HEK293 (cell line): ENCODE data around the gene KLF16.

Source experiments
- CTCF ChIA-PET: fragments of 350-600 bp; formaldehyde crosslinking; extraction: SDS; loops from one replicate; lab custom pipeline; 2021; ENCODE audit warnings: antibody characterized with exemption; lab: Yijun Ruan, JAX
- POLR2A ChIA-PET: fragments of 300-600 bp; formaldehyde crosslinking; extraction: SDS; loops from one replicate; lab custom pipeline; 2020; ENCODE audit warnings: antibody characterized with exemption, inconsistent platforms; lab: Yijun Ruan, JAX
- H3K27ac ChIP-seq: fragments of 200-500 bp; sonication (Bioruptor generic); 2 replicates; pipeline ENCODE4 v1.5.1; 2014; ENCODE audit warnings: low read depth, low read length, control low read depth, inconsistent platforms; ENCODE audit errors: extremely low read depth
- H3K36me3 ChIP-seq, 2 experiments: fragments of 200-500 bp in 1 of 2; sonication (Bioruptor generic) in 1 of 2; 1 replicate in 1 of 2; 2 replicates in 1 of 2; pipeline ENCODE4 v1.5.1; 2014 to 2017; ENCODE audit warnings: inconsistent platforms in 2 of 2, low read length in 2 of 2; ENCODE audit not compliant: control insufficient read depth in 2 of 2, insufficient read depth in 1 of 2
- H3K4me1 ChIP-seq: fragments of 200-500 bp; sonication (Bioruptor generic); 2 replicates; pipeline ENCODE4 v1.5.1; 2014; ENCODE audit warnings: mild to moderate bottlenecking, low read length, inconsistent platforms; ENCODE audit not compliant: control insufficient read depth, insufficient read depth
- H3K4me3 ChIP-seq: 2 replicates; pipeline ENCODE4 v1.5.1; 2011; ENCODE audit warnings: low read depth, mild to moderate bottlenecking, control low read depth, low read length, moderate library complexity
- H3K9me3 ChIP-seq: fragments of 200-500 bp; sonication (Bioruptor generic); 2 replicates; pipeline ENCODE4 v1.5.1; 2014; ENCODE audit warnings: low read depth, low read length, inconsistent platforms; ENCODE audit not compliant: control insufficient read depth, insufficient read depth
- GFI1B ChIP-seq: fragments of 450-650 bp; formaldehyde crosslinking; IDR thresholded peaks from 2 replicates; pipeline ENCODE4 v1.5.1; 2016; ENCODE audit warnings: missing biosample characterization, missing genetic modification characterization
- HOXD13 ChIP-seq: sonication (generic); formaldehyde crosslinking; IDR thresholded peaks from 2 replicates; pipeline ENCODE4 v1.8.0; 2022; ENCODE audit warnings: missing genetic modification reagents, borderline replicate concordance
- KLF1 ChIP-seq: fragments of 450-650 bp; formaldehyde crosslinking; IDR thresholded peaks from 2 replicates; pipeline ENCODE4 v1.5.1; 2016; ENCODE audit warnings: missing biosample characterization, missing genetic modification characterization
- SETDB1 ChIP-seq: IDR thresholded peaks from one replicate; pipeline ENCODE4 v1.6.1; 2017; ENCODE audit warnings: mild to moderate bottlenecking, low read length, moderate library complexity, mixed read lengths; ENCODE audit not compliant: insufficient read length
- SP2 ChIP-seq: fragments of 450-650 bp; formaldehyde crosslinking; IDR thresholded peaks from 2 replicates; pipeline ENCODE4 v1.5.1; 2016; ENCODE audit warnings: missing biosample characterization, missing genetic modification characterization
- ZFP69B ChIP-seq: fragments of 450-650 bp; formaldehyde crosslinking; IDR thresholded peaks from 2 replicates; pipeline ENCODE4 v1.5.1; 2016; ENCODE audit warnings: missing biosample characterization, missing genetic modification characterization
- ZNF112 ChIP-seq: fragments of 450-650 bp; formaldehyde crosslinking; IDR thresholded peaks from 2 replicates; pipeline ENCODE4 v1.5.0; 2017; ENCODE audit warnings: missing biosample characterization, missing genetic modification characterization
- ZNF121 ChIP-seq: fragments of 450-650 bp; formaldehyde crosslinking; IDR thresholded peaks from 2 replicates; pipeline ENCODE4 v1.5.1; 2016; ENCODE audit warnings: missing biosample characterization, missing genetic modification characterization
- ZNF2 ChIP-seq: fragments of 450-650 bp; formaldehyde crosslinking; IDR thresholded peaks from 2 replicates; pipeline ENCODE4 v1.5.1; 2016; ENCODE audit warnings: missing biosample characterization, missing genetic modification characterization
- ZNF223 ChIP-seq: fragments of 450-650 bp; formaldehyde crosslinking; IDR thresholded peaks from 2 replicates; pipeline ENCODE4 v1.5.1; 2016; ENCODE audit warnings: missing biosample characterization, missing genetic modification characterization
- ZNF302 ChIP-seq: fragments of 450-650 bp; formaldehyde crosslinking; IDR thresholded peaks from 2 replicates; pipeline ENCODE4 v1.5.1; 2016; ENCODE audit warnings: missing biosample characterization, missing genetic modification characterization, low read depth
- ZNF426 ChIP-seq: fragments of 450-650 bp; formaldehyde crosslinking; IDR thresholded peaks from 2 replicates; pipeline ENCODE4 v1.5.1; 2017; ENCODE audit warnings: missing biosample characterization, missing genetic modification characterization, mild to moderate bottlenecking, inconsistent platforms, moderate library complexity
- ZNF521 ChIP-seq: fragments of 450-650 bp; formaldehyde crosslinking; IDR thresholded peaks from 2 replicates; pipeline ENCODE4 v1.5.1; 2017; ENCODE audit warnings: missing biosample characterization, mild to moderate bottlenecking, missing genetic modification characterization
- ZNF560 ChIP-seq: fragments of 450-650 bp; formaldehyde crosslinking; IDR thresholded peaks from 2 replicates; pipeline ENCODE4 v1.5.1; 2017; ENCODE audit warnings: missing biosample characterization, missing genetic modification characterization, borderline replicate concordance
- ZNF596 ChIP-seq: fragments of 450-650 bp; IDR thresholded peaks from 2 replicates; pipeline ENCODE4 v1.5.0; 2018; ENCODE audit warnings: missing biosample characterization, mild to moderate bottlenecking, missing genetic modification characterization, moderate library complexity
- ZNF677 ChIP-seq: fragments of 450-650 bp; IDR thresholded peaks from 2 replicates; pipeline ENCODE4 v1.5.0; 2018; ENCODE audit warnings: missing biosample characterization, mild to moderate bottlenecking, missing genetic modification characterization, moderate library complexity
- ZNF707 ChIP-seq: fragments of 450-650 bp; formaldehyde crosslinking; IDR thresholded peaks from 2 replicates; pipeline ENCODE4 v1.5.1; 2016; ENCODE audit warnings: missing biosample characterization, missing genetic modification characterization
- ZXDB ChIP-seq: fragments of 450-650 bp; formaldehyde crosslinking; IDR thresholded peaks from 2 replicates; pipeline ENCODE4 v1.5.1; 2016; ENCODE audit warnings: missing biosample characterization, missing genetic modification characterization
- TF ChIP-seq, protein P1 (sequence below): fragments of 450-650 bp; formaldehyde crosslinking; IDR thresholded peaks from 2 replicates; pipeline ENCODE4 v1.5.1; 2016; ENCODE audit warnings: missing biosample characterization, missing genetic modification characterization
- TF ChIP-seq, protein P2 (sequence below): fragments of 450-650 bp; formaldehyde crosslinking; IDR thresholded peaks from 2 replicates; pipeline ENCODE4; 2016; ENCODE audit warnings: missing biosample characterization, missing genetic modification characterization
- TF ChIP-seq, protein P3 (sequence below): fragments of 450-650 bp; formaldehyde crosslinking; IDR thresholded peaks from 2 replicates; pipeline ENCODE4 v1.5.1; 2016; ENCODE audit warnings: missing biosample characterization, missing genetic modification characterization
- TF ChIP-seq, protein P4 (sequence below): fragments of 450-650 bp; formaldehyde crosslinking; IDR thresholded peaks from 2 replicates; pipeline ENCODE4 v1.5.1; 2016; ENCODE audit warnings: missing biosample characterization, missing genetic modification characterization

Gene KLF16

DNA sequence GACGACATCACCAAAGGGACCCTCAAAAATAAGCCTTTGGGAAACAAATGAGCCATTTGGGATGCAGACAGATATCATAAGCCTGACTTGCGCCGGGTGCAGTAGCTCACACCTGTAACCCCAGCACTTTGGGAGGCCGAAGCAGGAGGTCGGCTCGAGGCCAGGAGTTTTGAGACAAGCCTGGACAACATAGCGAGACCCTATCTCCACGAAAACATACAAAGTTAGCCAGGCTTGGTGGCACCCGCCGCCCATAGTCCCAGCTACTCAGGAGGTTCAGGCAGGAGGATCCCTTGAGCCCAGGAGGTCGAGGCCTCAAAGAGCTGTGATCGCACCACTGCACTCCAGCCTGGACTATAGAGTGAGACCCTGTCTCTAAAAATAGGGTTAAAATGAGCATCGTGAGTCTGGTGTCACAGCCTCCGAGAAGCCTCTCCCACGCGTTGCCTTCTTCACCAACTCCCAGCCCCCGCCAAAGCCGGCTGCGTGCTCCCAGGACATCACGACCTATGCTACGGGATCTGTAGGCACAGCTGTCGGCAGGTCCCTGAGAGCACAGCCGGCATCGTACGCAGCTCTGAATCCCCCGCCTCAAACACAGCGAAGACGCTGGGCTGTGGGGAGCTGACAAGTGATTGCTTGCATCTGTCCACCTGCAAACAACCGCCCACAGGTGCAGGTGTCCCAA is 16.7 kb downstream of the KLF16 start:
- peak; percentile 84 for TF ChIP-seq ZNF121
- TF ChIP-seq, protein P1, sequence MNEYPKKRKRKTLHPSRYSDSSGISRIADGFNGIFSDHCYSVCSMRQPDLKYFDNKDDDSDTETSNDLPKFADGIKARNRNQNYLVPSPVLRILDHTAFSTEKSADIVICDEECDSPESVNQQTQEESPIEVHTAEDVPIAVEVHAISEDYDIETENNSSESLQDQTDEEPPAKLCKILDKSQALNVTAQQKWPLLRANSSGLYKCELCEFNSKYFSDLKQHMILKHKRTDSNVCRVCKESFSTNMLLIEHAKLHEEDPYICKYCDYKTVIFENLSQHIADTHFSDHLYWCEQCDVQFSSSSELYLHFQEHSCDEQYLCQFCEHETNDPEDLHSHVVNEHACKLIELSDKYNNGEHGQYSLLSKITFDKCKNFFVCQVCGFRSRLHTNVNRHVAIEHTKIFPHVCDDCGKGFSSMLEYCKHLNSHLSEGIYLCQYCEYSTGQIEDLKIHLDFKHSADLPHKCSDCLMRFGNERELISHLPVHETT (tag by site-specific recombination), result no peak
- TF ChIP-seq, all 188 proteins: peak for 1
- Histone ChIP-seq H3K4me3 (peak overlapping the region; percentile 17), H3K36me3 (peaks cover 0 to 23% of the 10 kb centered on the region in 2 experiments; a peak in 1 of 3 replicates), H3K9me3 (no peaks in the 10 kb centered on the region), H3K4me1 (peaks cover 2% of the 10 kb centered on the region; the same call in 1 of the 2 replicates), H3K27ac (no peak overlapping the region)
- ChIA-PET POLR2A (interaction anchor here (1.2 kb wide), 1 partner anchor 8 kb away, joined by 5 read pairs; no protein-coding TSS in a partner anchor), CTCF (interaction anchor here (0.6 to 3.1 kb wide), 7 partner anchors 9 to 205 kb away, joined by 3 to 32 read pairs (median 4); no protein-coding TSS in a partner anchor)

DNA sequence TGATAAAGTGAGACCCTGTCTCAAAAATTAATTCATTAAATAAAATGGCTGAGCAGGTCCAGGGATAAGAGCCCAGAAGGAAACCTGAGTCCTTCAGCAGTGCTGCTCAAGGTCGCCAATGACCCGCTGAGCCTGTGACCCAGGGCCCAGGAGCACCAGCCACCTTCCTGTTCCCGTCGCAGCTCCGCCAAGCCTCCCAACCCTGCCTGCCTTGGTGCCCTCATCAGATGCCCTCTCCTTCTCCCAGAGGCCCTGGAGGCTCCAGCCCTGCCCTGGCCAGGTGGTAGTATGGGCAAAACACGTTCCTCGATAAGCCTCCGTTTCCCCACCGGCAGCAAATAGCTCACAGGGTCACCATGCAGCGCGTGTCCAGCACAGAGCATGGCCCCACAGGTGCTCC is 17.7 kb downstream of the KLF16 start:
- H3K4me1 ChIP-seq, result peaks cover 2% of the 10 kb centered on the region; the same call in 1 of the 2 replicates
- H3K4me3 ChIP-seq, result no peak overlapping the region
- ChIA-PET CTCF (interaction anchor here (0.7 to 3.1 kb wide), 4 partner anchors 8 to 425 kb away, joined by 3 to 32 read pairs (median 4); no protein-coding TSS in a partner anchor), POLR2A (no interaction called here)
- no peak overlapping the region for H3K27ac ChIP-seq
- TF ChIP-seq SETDB1, result no peak
- TF ChIP-seq ZNF596 (tag by site-specific recombination), result no peak
- no peak for TF ChIP-seq GFI1B (tag by site-specific recombination)
- TF ChIP-seq HOXD13, result no peak
- TF ChIP-seq ZNF223 (tag by site-specific recombination), result no peak
- TF ChIP-seq ZNF426, result no peak
- TF ChIP-seq, protein P2, sequence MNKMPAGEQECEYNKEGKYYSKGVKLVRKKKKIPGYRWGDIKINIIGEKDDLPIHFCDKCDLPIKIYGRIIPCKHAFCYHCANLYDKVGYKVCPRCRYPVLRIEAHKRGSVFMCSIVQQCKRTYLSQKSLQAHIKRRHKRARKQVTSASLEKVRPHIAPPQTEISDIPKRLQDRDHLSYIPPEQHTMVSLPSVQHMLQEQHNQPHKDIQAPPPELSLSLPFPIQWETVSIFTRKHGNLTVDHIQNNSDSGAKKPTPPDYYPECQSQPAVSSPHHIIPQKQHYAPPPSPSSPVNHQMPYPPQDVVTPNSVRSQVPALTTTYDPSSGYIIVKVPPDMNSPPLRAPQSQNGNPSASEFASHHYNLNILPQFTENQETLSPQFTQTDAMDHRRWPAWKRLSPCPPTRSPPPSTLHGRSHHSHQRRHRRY (tag by site-specific recombination), result no peak
- no peak for TF ChIP-seq ZNF302 (tag by site-specific recombination)
- no peak for TF ChIP-seq ZNF677 (tag by site-specific recombination)
- TF ChIP-seq ZNF521 (tag by site-specific recombination), result no peak
- TF ChIP-seq ZNF560, result no peak
- no peak for TF ChIP-seq ZNF112
- TF ChIP-seq, protein P3, sequence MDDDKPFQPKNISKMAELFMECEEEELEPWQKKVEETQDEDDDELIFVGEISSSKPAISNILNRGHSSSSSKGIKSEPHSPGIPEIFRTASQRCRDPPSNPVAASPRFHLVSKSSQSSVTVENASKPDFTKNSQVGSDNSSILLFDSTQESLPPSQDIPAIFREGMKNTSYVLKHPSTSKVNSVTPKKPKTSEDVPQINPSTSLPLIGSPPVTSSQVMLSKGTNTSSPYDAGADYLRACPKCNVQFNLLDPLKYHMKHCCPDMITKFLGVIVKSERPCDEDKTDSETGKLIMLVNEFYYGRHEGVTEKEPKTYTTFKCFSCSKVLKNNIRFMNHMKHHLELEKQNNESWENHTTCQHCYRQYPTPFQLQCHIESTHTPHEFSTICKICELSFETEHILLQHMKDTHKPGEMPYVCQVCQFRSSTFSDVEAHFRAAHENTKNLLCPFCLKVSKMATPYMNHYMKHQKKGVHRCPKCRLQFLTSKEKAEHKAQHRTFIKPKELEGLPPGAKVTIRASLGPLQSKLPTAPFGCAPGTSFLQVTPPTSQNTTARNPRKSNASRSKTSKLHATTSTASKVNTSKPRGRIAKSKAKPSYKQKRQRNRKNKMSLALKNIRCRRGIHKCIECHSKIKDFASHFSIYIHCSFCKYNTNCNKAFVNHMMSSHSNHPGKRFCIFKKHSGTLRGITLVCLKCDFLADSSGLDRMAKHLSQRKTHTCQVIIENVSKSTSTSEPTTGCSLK (tag by site-specific recombination), result no peak
- no peaks in the 10 kb centered on the region for H3K9me3 ChIP-seq
- H3K36me3 ChIP-seq, result peaks cover 0 to 23% of the 10 kb centered on the region in 2 experiments; a peak in 1 of 3 replicates

DNA sequence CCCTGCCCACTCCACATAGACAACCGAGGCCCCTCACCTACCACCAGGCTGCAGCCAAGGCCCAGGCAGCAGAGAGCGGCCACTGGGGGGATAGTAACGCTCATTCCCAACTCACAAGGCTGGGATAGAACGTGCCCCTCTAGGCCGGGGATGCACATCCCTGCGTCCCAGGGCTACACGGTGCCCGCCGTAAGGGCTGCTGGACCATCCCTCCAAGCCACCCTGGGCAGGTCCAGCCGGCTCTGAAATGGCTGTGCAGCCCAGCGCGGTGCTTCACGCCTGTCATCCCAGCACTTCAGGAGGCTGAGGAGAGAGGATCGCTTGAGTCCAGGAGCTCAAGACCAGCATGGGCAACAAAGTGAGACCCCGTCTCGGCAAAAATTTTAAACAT is 18.3 kb downstream of the KLF16 start:
- H3K36me3 ChIP-seq, result peaks cover 0 to 23% of the 10 kb centered on the region in 2 experiments; a peak in 1 of 3 replicates
- H3K4me3 ChIP-seq, result no peak overlapping the region
- H3K4me1 ChIP-seq, result peaks cover 2% of the 10 kb centered on the region; the same call in 1 of the 2 replicates
- POLR2A ChIA-PET, result no interaction called here
- H3K9me3 ChIP-seq, result no peaks in the 10 kb centered on the region
- TF ChIP-seq ZNF707, result no peak
- TF ChIP-seq KLF1, result no peak
- TF ChIP-seq ZFP69B (tag by site-specific recombination), result no peak
- TF ChIP-seq ZNF112, result no peak
- TF ChIP-seq, protein P4, sequence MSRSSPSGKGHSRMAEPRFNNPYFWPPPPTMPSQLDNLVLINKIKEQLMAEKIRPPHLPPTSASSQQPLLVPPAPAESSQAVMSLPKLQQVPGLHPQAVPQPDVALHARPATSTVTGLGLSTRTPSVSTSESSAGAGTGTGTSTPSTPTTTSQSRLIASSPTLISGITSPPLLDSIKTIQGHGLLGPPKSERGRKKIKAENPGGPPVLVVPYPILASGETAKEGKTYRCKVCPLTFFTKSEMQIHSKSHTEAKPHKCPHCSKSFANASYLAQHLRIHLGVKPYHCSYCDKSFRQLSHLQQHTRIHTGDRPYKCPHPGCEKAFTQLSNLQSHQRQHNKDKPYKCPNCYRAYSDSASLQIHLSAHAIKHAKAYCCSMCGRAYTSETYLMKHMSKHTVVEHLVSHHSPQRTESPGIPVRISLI (tag by site-specific recombination), result no peak
- no peak for TF ChIP-seq ZNF2 (tag by site-specific recombination)
- TF ChIP-seq ZXDB (tag by site-specific recombination), result no peak
- TF ChIP-seq SP2 (tag by site-specific recombination), result no peak
- H3K27ac ChIP-seq, result no peak overlapping the region
- CTCF ChIA-PET, result interaction anchor here (3.1 kb wide), 1 partner anchor 7 kb away, joined by 32 read pairs; no protein-coding TSS in a partner anchor
